H1 (cell line): ENCODE data around the gene CA5A. TPM values are rescaled to one million over a fixed set of nuclear protein-coding genes. Genes with fewer than 3 reads are reported as not detected.

Source experiments
- CTCF ChIA-PET: fragments of 300-600 bp; sonication (Branson Sonifier 250); formaldehyde crosslinking; loops from one replicate; lab custom pipeline; 2021; ENCODE audit not compliant: partially characterized antibody; lab: Charles Lee
- POLR2A ChIA-PET: fragments of 300-600 bp; sonication (Branson Sonifier 250); formaldehyde crosslinking; loops from one replicate; lab custom pipeline; 2021; ENCODE audit warnings: inconsistent platforms; ENCODE audit not compliant: partially characterized antibody; lab: Charles Lee
- DNase-seq, 2 experiments: peaks; one replicate each; pipeline versions ENCODE4 v3.0.0 to v3.0.0-alpha.2; 2010 to 2022; ENCODE audit warnings: low spot score in 2 of 2, low read depth in 1 of 2, mixed read lengths in 1 of 2
- FAIRE-seq: peaks from 2 replicates; lab custom pipeline; 2011; peaks lifted over from hg19 to GRCh38; lab: Jason Lieb, UNC
- H2AFZ ChIP-seq: 2 replicates; pipeline ENCODE4 v1.8.1; 2012; ENCODE audit warnings: low read length, inconsistent platforms
- H2AK5ac ChIP-seq: 2 replicates; pipeline ENCODE4 v1.6.1; 2013; ENCODE audit warnings: low read depth, low read length
- H2BK120ac ChIP-seq: replicated peaks from 2 replicates; pipeline ENCODE3; 2013; ENCODE audit warnings: low read depth, low read length, inconsistent platforms
- H2BK12ac ChIP-seq: 2 replicates; pipeline ENCODE4 v1.6.1; 2013; ENCODE audit warnings: low read depth, low read length
- H2BK15ac ChIP-seq: 2 replicates; pipeline ENCODE4 v1.6.1; 2013; ENCODE audit warnings: low read length
- H2BK20ac ChIP-seq: 2 replicates; pipeline ENCODE4 v1.6.1; 2013; ENCODE audit warnings: low read length
- H2BK5ac ChIP-seq: 2 replicates; pipeline ENCODE4 v1.6.1; 2013; ENCODE audit warnings: low read depth, low read length
- H3K14ac ChIP-seq: 2 replicates; pipeline ENCODE4 v1.6.1; 2013; ENCODE audit warnings: inconsistent platforms; ENCODE audit not compliant: insufficient read length
- H3K18ac ChIP-seq: 2 replicates; pipeline ENCODE4 v1.6.1; 2013; ENCODE audit warnings: low read length; ENCODE audit errors: extremely low read depth
- H3K23ac ChIP-seq: 2 replicates; pipeline ENCODE4 v1.6.1; 2013; ENCODE audit warnings: inconsistent platforms; ENCODE audit not compliant: insufficient read length
- H3K23me2 ChIP-seq: 2 replicates; pipeline ENCODE4 v1.6.1; 2013; ENCODE audit warnings: low read depth, low read length
- H3K27ac ChIP-seq: 2 replicates; pipeline ENCODE4 v1.6.1; 2011; ENCODE audit warnings: low read depth, low read length, inconsistent platforms
- H3K27me3 ChIP-seq, 4 experiments: replicated peaks in 1 of 4; 1 replicate in 1 of 4; 2 replicates in 3 of 4; pipeline versions ENCODE4 v1.6.1 to v1.8.1; 2011 to 2013; ENCODE audit warnings: low read length in 3 of 4, mild to moderate bottlenecking in 3 of 4, inconsistent platforms in 2 of 4, mixed read lengths in 2 of 4, moderate library complexity in 1 of 4; ENCODE audit not compliant: control insufficient read depth in 3 of 4, insufficient read depth in 3 of 4; ENCODE audit errors: extremely low read depth in 1 of 4
- H3K36me3 ChIP-seq, 4 experiments: 2 replicates each; pipeline versions ENCODE4 v1.6.1 to v1.8.1; 2011 to 2013; ENCODE audit warnings: mild to moderate bottlenecking in 4 of 4, low read length in 3 of 4, moderate library complexity in 2 of 4, control low read depth in 1 of 4, inconsistent platforms in 1 of 4; ENCODE audit not compliant: insufficient read depth in 4 of 4, control insufficient read depth in 2 of 4
- H3K4ac ChIP-seq: replicated peaks from 2 replicates; pipeline ENCODE3; 2013; ENCODE audit warnings: low read length, low read depth, mixed read lengths, inconsistent platforms; ENCODE audit not compliant: insufficient read length
- H3K4me1 ChIP-seq, 4 experiments: replicated peaks in 1 of 4; 1 replicate in 1 of 4; 2 replicates in 3 of 4; pipeline versions ENCODE4 v1.6.1 to v1.8.1; 2011 to 2013; ENCODE audit warnings: low read length in 3 of 4, inconsistent platforms in 2 of 4, mixed read lengths in 1 of 4; ENCODE audit not compliant: insufficient read depth in 4 of 4, control insufficient read depth in 3 of 4
- H3K4me2 ChIP-seq, 2 experiments: 2 replicates each; pipeline versions ENCODE4 v1.6.1 to v1.8.1; 2011 to 2013; ENCODE audit warnings: low read depth in 2 of 2, low read length in 2 of 2, control low read depth in 1 of 2, inconsistent platforms in 1 of 2, mild to moderate bottlenecking in 1 of 2; ENCODE audit not compliant: insufficient read depth in 1 of 2
- H3K4me3 ChIP-seq, 4 experiments: fragments of 200-600, 300-600 bp in 1 of 4; sonication (generic), shearing (Covaris generic), sonication (Bioruptor Twin) in 1 of 4; 2 replicates each; pipeline versions ENCODE4 v1.5.1 to v1.8.1; 2011 to 2016; ENCODE audit warnings: low read length in 4 of 4, low read depth in 3 of 4, control low read depth in 2 of 4, inconsistent platforms in 2 of 4, mild to moderate bottlenecking in 2 of 4, mixed read lengths in 1 of 4, moderate library complexity in 1 of 4; ENCODE audit not compliant: insufficient read depth in 2 of 4; ENCODE audit errors: extremely low read depth in 1 of 4
- H3K56ac ChIP-seq: replicated peaks from 2 replicates; pipeline ENCODE3; 2013; ENCODE audit warnings: low read depth, mild to moderate bottlenecking, mixed read lengths, low read length, inconsistent platforms; ENCODE audit not compliant: insufficient read length
- H3K79me1 ChIP-seq: 2 replicates; pipeline ENCODE4 v1.6.1; 2013; ENCODE audit warnings: low read depth, low read length, control low read depth
- H3K79me2 ChIP-seq, 2 experiments: 2 replicates each; pipeline versions ENCODE4 v1.6.1 to v1.8.1; 2012 to 2013; ENCODE audit warnings: low read length in 2 of 2, mild to moderate bottlenecking in 2 of 2, inconsistent platforms in 1 of 2; ENCODE audit not compliant: insufficient read depth in 2 of 2, control insufficient read depth in 1 of 2
- H3K9ac ChIP-seq, 4 experiments: replicated peaks in 1 of 4; 1 replicate in 1 of 4; 2 replicates in 3 of 4; pipeline versions ENCODE4 v1.6.1 to v1.8.1; 2011 to 2013; ENCODE audit warnings: low read depth in 3 of 4, low read length in 3 of 4, control low read depth in 2 of 4, mild to moderate bottlenecking in 2 of 4, moderate library complexity in 2 of 4, inconsistent platforms in 1 of 4; ENCODE audit errors: extremely low read depth in 1 of 4
- H3K9me3 ChIP-seq, 2 experiments: 2 replicates each; pipeline versions ENCODE4 v1.6.1 to v1.8.1; 2012 to 2013; ENCODE audit warnings: mild to moderate bottlenecking in 2 of 2, moderate library complexity in 2 of 2, control low read depth in 1 of 2, inconsistent platforms in 1 of 2, low read depth in 1 of 2, low read length in 1 of 2, mixed read lengths in 1 of 2; ENCODE audit not compliant: insufficient read depth in 2 of 2
- H4K20me1 ChIP-seq, 2 experiments: replicated peaks in 1 of 2; 2 replicates each; pipeline versions ENCODE3 to v1.8.1; 2011 to 2013; ENCODE audit warnings: inconsistent platforms in 2 of 2, low read length in 2 of 2, mild to moderate bottlenecking in 1 of 2; ENCODE audit not compliant: insufficient read depth in 2 of 2, control insufficient read depth in 1 of 2
- H4K5ac ChIP-seq: 2 replicates; pipeline ENCODE4 v1.6.1; 2013; ENCODE audit warnings: low read length, low read depth, mixed read lengths, inconsistent platforms; ENCODE audit not compliant: insufficient read length
- H4K8ac ChIP-seq: 2 replicates; pipeline ENCODE4 v1.8.0; 2013; ENCODE audit warnings: mild to moderate bottlenecking, moderate library complexity, low read length, inconsistent platforms; ENCODE audit not compliant: insufficient read depth; ENCODE audit errors: extremely low read depth
- H4K91ac ChIP-seq: replicated peaks from 2 replicates; pipeline ENCODE3; 2013; ENCODE audit warnings: low read length, mixed read lengths, inconsistent platforms; ENCODE audit not compliant: insufficient read length
- ATF2 ChIP-seq: IDR thresholded peaks from 2 replicates; pipeline ENCODE4 v1.6.1; 2012; ENCODE audit warnings: low read length, inconsistent platforms
- CHD1 ChIP-seq: IDR thresholded peaks from 2 replicates; pipeline ENCODE4 v1.6.1; 2012; ENCODE audit warnings: low read depth, low read length, improper control_type of control experiment
- CTCF ChIP-seq, 3 experiments: IDR thresholded peaks; 1 replicate in 2 of 3; 2 replicates in 1 of 3; pipeline versions ENCODE4 v1.5.1 to v1.6.1; 2011; ENCODE audit warnings: low read length in 3 of 3, mild to moderate bottlenecking in 3 of 3, inconsistent platforms in 2 of 3, low read depth in 1 of 3, moderate library complexity in 1 of 3; ENCODE audit not compliant: insufficient read depth in 1 of 3; ENCODE audit errors: control extremely low read depth in 1 of 3
- EGR1 ChIP-seq: IDR thresholded peaks from 2 replicates; pipeline ENCODE4 v1.6.1; 2011; ENCODE audit warnings: low read depth, low read length, borderline replicate concordance
- HDAC6 ChIP-seq: IDR thresholded peaks from one replicate; pipeline ENCODE4 v1.7.1; 2012; ENCODE audit warnings: low read depth, mild to moderate bottlenecking, inconsistent platforms, low read length, moderate library complexity
- RAD21 ChIP-seq, 2 experiments: IDR thresholded peaks in 1 of 2; conservative IDR thresholded peaks in 1 of 2; 2 replicates each; pipeline ENCODE4 v1.6.1; 2011; ENCODE audit warnings: low read depth in 2 of 2, low read length in 2 of 2, improper control_type of control experiment in 1 of 2, inconsistent platforms in 1 of 2, mild to moderate bottlenecking in 1 of 2, moderate library complexity in 1 of 2
- TAF7 ChIP-seq: optimal IDR thresholded peaks from 2 replicates; pipeline ENCODE3; 2011; ENCODE audit warnings: low read depth, mild to moderate bottlenecking, inconsistent platforms, low read length, moderate library complexity, borderline replicate concordance
- WGBS, 2 experiments: shearing (Covaris generic) in 1 of 2; methylation state at CpG; one replicate each; pipeline versions ENCODE4 v1.1.6 to v1.1.7; 2013 to 2015; ENCODE audit warnings: low lambda C conversion rate in 2 of 2, mixed read lengths in 2 of 2, inconsistent platforms in 1 of 2, low coverage in 1 of 2, missing lambda C conversion rate in 1 of 2; ENCODE audit not compliant: insufficient replicate concordance in 2 of 2, insufficient coverage in 1 of 2, insufficient read length in 1 of 2; ENCODE audit errors: extremely low coverage in 1 of 2, missing lambda C conversion rate in 1 of 2; 5-methylcytosine and 5-hydroxymethylcytosine counted together
- polyA plus RNA-seq, 7 experiments: library from polyadenylated mRNA; depleted of rRNA in 3 of 7; stranded (reverse) in 5 of 7; unstranded in 2 of 7; fragments of >200 nt in 5 of 7; fragments of 200-250 nt in 2 of 7; gene quantifications; 1 replicate in 5 of 7; 2 replicates in 1 of 7; 4 replicates in 1 of 7; pipeline versions ENCODE4 v1.2.1 to v1.2.3, GENCODE V29; 2011 to 2013; ENCODE audit warnings: missing spikeins in 2 of 7, mixed read lengths in 2 of 7
- total RNA-seq: library from RNA; stranded (reverse); fragmentation: NEBNext Ultra II Directional; extraction: Animal tissue kit (Norgen Biotek cat#: 25700); gene quantifications from 2 replicates; pipeline ENCODE4 v1.2.1, GENCODE V29; 2021

CA5A gene
- total and polyA plus RNA-seq, 2 of the 8 experiments (the other 6 are each of a cell fraction or from before 2014, with no cell fraction given) = not detected

GRCh38 chr16:87927195-87927562, 9.2 kb downstream of the CA5A start:
- peak overlapping the region; percentile 46; the same call in 1 of the 2 replicates for H4K8ac ChIP-seq
- H3K36me3 ChIP-seq = no peaks in the 10 kb centered on the region
- POLR2A ChIA-PET = interaction anchor here (0.6 to 1.5 kb wide), 5 partner anchors 22 to 166 kb away, joined by 3 to 8 read pairs (median 3); partner anchors contain the start of gene BANP
- no peaks in the 10 kb centered on the region for H3K9me3 ChIP-seq
- no peaks in the 10 kb centered on the region for H3K27me3 ChIP-seq
- no peak overlapping the region for H2BK5ac ChIP-seq
- no peak overlapping the region for H3K14ac ChIP-seq
- H3K27ac ChIP-seq = no peak overlapping the region
- 70% methylated on average over 4 of the region's 4 CpGs; no CpG with 5 or more reads in 1 of the 2 experiments for WGBS, 2 experiments
- FAIRE-seq = no peak
- peaks cover 0 to 18% (median 3%) of the 10 kb centered on the region in 4 experiments; a peak in 5 of 7 replicates for H3K4me1 ChIP-seq
- TF ChIP-seq EGR1 (no peak), RAD21 (IDR thresholded peaks at IDR 0.05 in 1 of 2, conservative IDR thresholded peaks at IDR 0.05 in 1 of 2; ENCODE audit: low read depth in 2 of 2, low read length in 2 of 2) (peak in 1 of 2 experiments; percentile 32; a peak in 2 of 4 replicates), ATF2 (no peak), TAF7 (no peak), HDAC6 (no peak), CHD1 (no peak), CTCF (IDR thresholded peaks at IDR 0.05; ENCODE audit: control extremely low read depth in 1 of 3, insufficient read depth in 1 of 3, low read depth in 1 of 3, low read length in 3 of 3) (peak in 2 of 3 experiments; percentile 21 to 28; a peak in 3 of 4 replicates)
- H3K23me2 ChIP-seq = no peaks in the 10 kb centered on the region
- H2BK12ac ChIP-seq = no peak overlapping the region
- no peak overlapping the region for H3K23ac ChIP-seq
- H3K79me2 ChIP-seq = no peaks in the 10 kb centered on the region
- H3K56ac ChIP-seq = no peak overlapping the region
- CTCF ChIA-PET = interaction anchor here (0.6 to 4.4 kb wide), 13 partner anchors 9 to 225 kb away, joined by 3 to 24 read pairs (median 6); partner anchors contain the start of gene CA5A
- H3K9ac ChIP-seq = no peak overlapping the region
- no peak for DNase-seq
- no peak overlapping the region for H2AFZ ChIP-seq
- no peak overlapping the region for H2BK20ac ChIP-seq
- H3K4me2 ChIP-seq = no peak overlapping the region
- no peak overlapping the region for H4K91ac ChIP-seq
- H3K79me1 ChIP-seq = no peaks in the 10 kb centered on the region
- no peak overlapping the region for H2BK120ac ChIP-seq
- no peak overlapping the region for H3K4me3 ChIP-seq
- H3K4ac ChIP-seq = no peak overlapping the region
- H2AK5ac ChIP-seq = no peak overlapping the region
- H2BK15ac ChIP-seq = no peak overlapping the region
- H3K18ac ChIP-seq = no peak overlapping the region
- H4K5ac ChIP-seq = no peak overlapping the region
- H4K20me1 ChIP-seq = no peaks in the 10 kb centered on the region
